ENCODE measurements around the gene CCDC154.

GRCh38 chr16:1466054-1466453 lies 21.7 kb upstream of the CCDC154 start:
- TF ChIP-seq CTCF (conservative IDR thresholded peaks at IDR 0.05; ENCODE audit: low read depth in 2 of 2) (no peak), ZNF114 (CRISPR knock-in tag; IDR thresholded peaks at IDR 0.05) (no peak), EZH2 (IDR thresholded peaks at IDR 0.05; ENCODE audit: low read depth, unreplicated experiment) (no peak), POLR2AphosphoS5 (IDR thresholded peaks at IDR 0.05; ENCODE audit: low read depth) (no peak), ZNF462 (CRISPR knock-in tag; IDR thresholded peaks at IDR 0.05) (no peak), REST (IDR thresholded peaks at IDR 0.05; ENCODE audit: unreplicated experiment) (no peak)

Data from GM23338 (cell line).